Measurements from ENCODE around the gene CREBBP.

The CREBBP gene

DNA sequence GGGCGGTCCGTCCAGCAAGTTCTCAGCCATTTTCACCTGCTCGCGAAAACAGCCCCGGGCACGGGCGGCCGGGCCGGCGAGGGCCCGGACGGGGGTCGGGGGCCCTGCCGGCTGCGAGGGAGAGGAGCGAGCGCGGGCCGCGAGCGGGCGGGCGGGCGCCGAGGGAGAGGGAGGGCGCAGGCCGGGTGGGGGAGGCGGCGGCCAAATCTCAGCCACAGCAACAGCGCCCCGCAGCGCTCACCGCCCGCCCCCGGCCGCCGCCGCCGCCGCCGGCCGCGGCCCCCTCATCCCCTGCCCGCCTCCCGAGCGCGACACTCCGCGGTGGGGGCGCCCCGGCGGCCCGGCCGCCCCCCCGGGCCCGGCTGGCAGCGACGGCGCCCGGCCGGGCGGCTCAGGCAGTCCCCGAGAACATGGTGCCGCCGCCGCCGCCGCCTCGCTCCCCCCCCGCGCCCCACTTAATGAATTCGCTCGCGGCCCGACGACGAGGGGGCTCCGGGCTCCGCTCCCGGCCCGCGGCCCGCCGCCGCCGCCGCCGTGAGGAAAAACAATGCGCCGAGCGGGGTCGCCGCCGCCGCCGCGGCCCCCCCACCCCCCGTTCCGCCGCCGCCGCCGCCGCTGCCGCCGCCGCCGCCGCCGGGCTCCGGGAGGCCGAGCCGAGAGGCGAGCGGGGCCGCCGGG is 487 bp downstream of the CREBBP start:
- peak; percentile 53 to 57 for DNase-seq (ENCODE audit: low read depth in 2 of 2)

- no peak for DNase-seq (ENCODE audit: low read depth in 2 of 2)
Observed at GRCh38 chr16:3879258-3879886, 1.1 kb downstream of the CREBBP start.

DNA sequence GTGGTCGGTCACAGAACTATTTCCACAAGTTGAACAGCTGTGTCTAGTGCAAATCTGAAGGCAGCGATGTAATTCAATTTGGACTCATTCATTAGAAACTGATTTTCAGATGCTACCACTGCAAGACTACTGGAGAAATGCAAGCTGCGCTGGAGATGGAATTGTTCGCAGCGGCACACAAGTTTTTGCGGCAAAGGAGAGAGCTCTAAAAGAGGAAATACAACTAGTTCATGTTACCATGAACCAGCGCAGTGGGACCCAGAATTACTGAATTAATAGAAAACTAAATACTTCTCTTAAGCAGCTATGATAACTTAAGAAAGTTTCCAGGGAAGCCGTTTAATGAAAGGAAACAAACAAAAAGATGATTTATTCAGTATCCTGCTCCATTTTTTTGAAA is 1.9 kb downstream of the CREBBP start:
- no peak for DNase-seq (ENCODE audit: low read depth in 2 of 2)

- no peak for DNase-seq (ENCODE audit: low read depth in 2 of 2)
Observed at GRCh38 chr16:3876695-3877094, 3.8 kb downstream of the CREBBP start.

DNA sequence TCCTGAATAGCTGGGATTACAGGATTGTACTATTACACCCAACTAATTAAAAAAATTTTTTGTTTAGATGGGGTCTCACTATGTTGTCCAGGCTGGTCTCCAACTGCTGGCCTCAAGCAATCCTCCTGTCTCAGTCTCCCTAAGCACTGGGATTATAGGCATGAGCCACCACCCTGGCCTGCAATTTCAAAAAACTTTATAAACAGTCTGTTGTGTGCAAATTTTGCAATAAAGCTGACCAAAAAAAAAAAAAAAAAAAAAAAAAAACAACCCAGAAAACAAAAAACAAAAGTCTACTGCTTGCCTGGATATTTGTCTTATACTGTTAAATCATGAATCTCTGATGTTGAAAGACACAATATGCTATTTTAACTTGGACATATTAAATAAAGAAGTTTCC is 4.4 kb downstream of the CREBBP start:
- no peak for DNase-seq (ENCODE audit: low read depth in 2 of 2)

GRCh38 chr16:3874794-3875692 is 5.5 kb downstream of the CREBBP start:
- DNase-seq (ENCODE audit: low read depth in 2 of 2): no peak

- no peak for DNase-seq (ENCODE audit: low read depth in 2 of 2)
Observed at GRCh38 chr16:3874242-3874641, 6.3 kb downstream of the CREBBP start.

- DNase-seq (ENCODE audit: low read depth in 2 of 2): no peak
Observed at GRCh38 chr16:3873482-3874173, 6.9 kb downstream of the CREBBP start.

DNA sequence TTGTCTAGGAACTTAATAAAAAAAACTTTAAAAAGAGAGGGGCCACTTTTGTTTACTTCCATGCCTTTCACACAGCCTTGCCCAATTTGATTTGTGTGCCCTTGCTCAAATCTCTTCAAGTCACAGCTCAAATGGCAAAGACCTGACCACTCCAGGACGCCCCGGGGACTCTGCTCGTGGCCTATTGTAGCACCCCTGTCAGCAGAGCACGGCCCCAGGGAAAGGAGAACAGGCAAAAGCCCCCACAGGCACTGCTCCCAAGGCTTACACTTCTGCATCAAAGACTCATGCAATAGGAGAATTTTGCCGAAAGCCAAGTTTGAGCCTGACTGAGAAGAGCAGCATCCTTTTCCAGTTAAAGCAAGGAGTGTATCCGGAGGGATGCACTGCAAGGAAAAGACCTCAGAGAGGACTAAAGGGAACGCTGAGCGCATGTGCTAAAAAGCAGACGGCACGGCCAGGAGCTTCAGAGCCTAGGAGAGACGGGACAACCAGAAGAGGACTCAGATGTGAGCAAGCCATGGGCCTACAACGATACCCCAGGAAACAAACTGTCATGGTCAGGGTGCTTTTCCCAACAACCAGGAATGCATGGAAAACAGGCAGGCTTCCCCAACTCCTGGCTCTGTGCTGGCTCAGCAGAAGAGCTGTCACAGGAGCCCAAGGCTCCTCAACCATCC is 8.2 kb downstream of the CREBBP start:
- DNase-seq (ENCODE audit: low read depth in 2 of 2): no peak

- no peak for DNase-seq (ENCODE audit: low read depth in 2 of 2)
Observed at GRCh38 chr16:3868967-3869366, 11.5 kb downstream of the CREBBP start.

DNA sequence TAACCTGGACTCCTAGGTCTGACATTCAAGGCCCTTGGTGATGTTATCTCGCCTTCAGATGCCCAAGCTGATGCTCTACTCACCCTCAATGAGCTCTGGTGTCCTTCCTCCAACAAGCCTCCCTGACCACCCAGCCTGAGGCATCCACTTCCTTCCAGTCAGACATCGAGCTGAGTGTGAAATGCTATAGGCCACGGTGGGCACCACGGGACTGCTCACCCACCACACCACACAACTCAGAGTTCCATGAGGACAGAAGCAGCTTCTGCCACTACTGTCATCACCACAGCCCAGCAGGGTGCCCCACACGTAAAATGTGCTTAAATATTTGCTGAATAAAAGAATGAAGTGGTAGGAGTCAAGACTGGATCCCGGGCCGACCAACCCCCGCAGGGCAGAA is 12.0 kb downstream of the CREBBP start:
- DNase-seq (ENCODE audit: low read depth in 2 of 2): no peak

GRCh38 chr16:3866703-3867431 is 13.6 kb downstream of the CREBBP start:
- no peak for DNase-seq (ENCODE audit: low read depth in 2 of 2)

- no peak for DNase-seq (ENCODE audit: low read depth in 2 of 2)
Observed at GRCh38 chr16:3865241-3865640, 15.3 kb downstream of the CREBBP start.

DNA sequence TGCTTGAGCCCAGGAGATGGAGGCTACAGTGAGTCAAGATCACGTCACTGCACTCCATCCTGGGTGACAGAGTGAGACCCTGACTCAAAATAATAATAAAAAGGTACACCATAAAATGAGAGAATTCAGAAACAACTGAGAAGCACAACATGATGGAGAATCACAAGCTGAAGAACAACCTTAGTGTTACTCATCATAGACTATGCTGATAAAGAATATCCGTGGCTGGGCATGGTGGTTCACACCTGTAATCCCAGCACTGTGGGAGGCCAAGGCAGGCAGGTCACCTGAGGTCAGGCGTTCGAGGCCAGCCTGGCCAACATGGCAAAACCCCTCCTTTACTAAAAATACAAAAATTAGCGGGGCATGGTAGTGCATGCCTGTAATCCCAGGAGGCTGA is 16.0 kb downstream of the CREBBP start:
- DNase-seq (ENCODE audit: low read depth in 2 of 2): no peak

DNA sequence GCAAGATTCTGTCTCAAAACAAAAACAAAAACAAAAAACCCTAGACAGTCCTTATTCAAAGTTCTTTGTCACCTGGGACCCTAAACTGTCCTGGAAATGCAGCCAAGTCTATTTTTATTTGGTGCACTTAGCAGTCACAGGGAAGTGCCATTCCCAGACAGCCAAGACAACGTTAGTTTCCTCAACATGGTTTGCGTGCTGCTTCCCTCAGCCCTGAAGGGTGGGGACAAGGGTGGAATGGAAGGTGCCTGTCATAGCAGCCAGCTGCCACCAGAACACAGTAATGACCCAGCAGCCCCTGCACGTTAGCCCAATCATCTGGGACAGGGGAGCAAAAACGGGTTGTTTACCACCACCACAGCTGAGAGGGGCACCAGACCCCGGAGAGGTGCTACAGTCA is 16.9 kb downstream of the CREBBP start:
- no peak for DNase-seq (ENCODE audit: low read depth in 2 of 2)

GRCh38 chr16:3861808-3862451 is 18.6 kb downstream of the CREBBP start:
- no peak for DNase-seq (ENCODE audit: low read depth in 2 of 2)

GRCh38 chr16:3859889-3860288 is 20.6 kb downstream of the CREBBP start:
- DNase-seq (ENCODE audit: low read depth in 2 of 2): no peak

GRCh38 chr16:3858801-3859200 is 21.7 kb downstream of the CREBBP start:
- DNase-seq (ENCODE audit: low read depth in 2 of 2): no peak

- DNase-seq (ENCODE audit: low read depth in 2 of 2): no peak
Observed at GRCh38 chr16:3857189-3858043, 23.1 kb downstream of the CREBBP start.
